Karpas-422 (cell line): ENCODE results near the gene TNKS1BP1. TPM values are rescaled to one million over a fixed set of nuclear protein-coding genes. Genes with fewer than 3 reads are reported as not detected.

Experiments used
- DNase-seq: peaks from one replicate; pipeline ENCODE4 v3.0.0-alpha.2; 2015
- H2AFZ ChIP-seq: fragments of 200-600 bp; sonication (generic); 2 replicates; pipeline ENCODE4 v1.6.1; 2014; ENCODE audit warnings: antibody characterized with exemption, low read length, mixed read lengths
- H3K27ac ChIP-seq: fragments of 200-600 bp; sonication (generic); 2 replicates; pipeline ENCODE4 v1.5.1; 2014; ENCODE audit warnings: mild to moderate bottlenecking, low read length, moderate library complexity
- H3K27me3 ChIP-seq: fragments of 200-600 bp; sonication (generic); 2 replicates; pipeline ENCODE4 v1.6.1; 2014; ENCODE audit warnings: low read length, mixed read lengths
- H3K36me3 ChIP-seq: fragments of 200-600 bp; sonication (generic); 2 replicates; pipeline ENCODE4 v1.6.1; 2014; ENCODE audit warnings: low read length, mixed read lengths; ENCODE audit not compliant: insufficient read depth
- H3K4me1 ChIP-seq: fragments of 200-600 bp; sonication (generic); 2 replicates; pipeline ENCODE4 v1.6.1; 2014; ENCODE audit warnings: mild to moderate bottlenecking, low read length, mixed read lengths
- H3K4me2 ChIP-seq: fragments of 200-600 bp; sonication (generic); 2 replicates; pipeline ENCODE4 v1.6.1; 2014; ENCODE audit warnings: low read length, low read depth, mild to moderate bottlenecking; ENCODE audit not compliant: poor library complexity, severe bottlenecking
- H3K4me3 ChIP-seq: fragments of 200-600 bp; sonication (generic); 2 replicates; pipeline ENCODE4 v1.5.1; 2014; ENCODE audit warnings: mild to moderate bottlenecking, antibody characterized with exemption, low read length, mixed read lengths
- H3K79me2 ChIP-seq: fragments of 200-600 bp; sonication (generic); 2 replicates; pipeline ENCODE4 v1.6.1; 2014; ENCODE audit warnings: mild to moderate bottlenecking, low read length, mixed read lengths
- H3K9ac ChIP-seq: fragments of 200-600 bp; sonication (generic); 2 replicates; pipeline ENCODE4 v1.6.0; 2014; ENCODE audit warnings: low read length
- H3K9me2 ChIP-seq: fragments of 200-600 bp; sonication (generic), shearing (Covaris generic); replicated peaks from 2 replicates; pipeline ENCODE4 v1.6.0; 2014; ENCODE audit warnings: mild to moderate bottlenecking, low read length, moderate library complexity; ENCODE audit not compliant: insufficient read depth
- H3K9me3 ChIP-seq: fragments of 300-700, 200-600 bp; sonication (generic); 2 replicates; pipeline ENCODE4 v1.6.1; 2014; ENCODE audit warnings: low read length, mixed read lengths
- H4K20me1 ChIP-seq: fragments of 200-600 bp; sonication (generic); 2 replicates; pipeline ENCODE4 v1.6.1; 2014; ENCODE audit warnings: mild to moderate bottlenecking, antibody characterized with exemption, low read length, low read depth; ENCODE audit not compliant: insufficient read depth
- total RNA-seq: library from RNA; depleted of rRNA; stranded (reverse); fragments of >200 nt; shearing (Covaris generic); gene quantifications from 2 replicates; pipeline ENCODE4 v1.2.3, GENCODE V29; 2014; ENCODE audit warnings: low replicate concordance

The TNKS1BP1 gene
- total RNA-seq, 1 experiment from 2014 or later: 11.6 TPM

GRCh38 chr11:57314221-57314973 is 10.4 kb downstream of the TNKS1BP1 start:
- Histone ChIP-seq H3K27me3 (no peaks in the 10 kb centered on the region), H3K9me3 (no peaks in the 10 kb centered on the region), H3K4me3 (no peak overlapping the region), H3K9me2 (no peaks in the 10 kb centered on the region), H3K36me3 (peaks cover 5% of the 10 kb centered on the region; the same call in 1 of the 2 replicates), H3K4me1 (no peaks in the 10 kb centered on the region), H4K20me1 (no peaks in the 10 kb centered on the region), H3K4me2 (no peak overlapping the region), H3K9ac (no peak overlapping the region), H3K27ac (no peak overlapping the region), H2AFZ (no peak overlapping the region), H3K79me2 (no peaks in the 10 kb centered on the region)
- no peak for DNase-seq

GRCh38 chr11:57313788-57314135 is 11.0 kb downstream of the TNKS1BP1 start:
- Histone ChIP-seq H3K27me3 (no peaks in the 10 kb centered on the region), H3K4me1 (no peaks in the 10 kb centered on the region), H3K9me3 (no peaks in the 10 kb centered on the region), H3K9ac (no peak overlapping the region), H2AFZ (no peak overlapping the region), H3K27ac (no peak overlapping the region), H3K36me3 (peaks cover 5% of the 10 kb centered on the region; the same call in 1 of the 2 replicates), H3K79me2 (no peaks in the 10 kb centered on the region), H3K4me3 (no peak overlapping the region), H3K4me2 (no peak overlapping the region), H4K20me1 (no peaks in the 10 kb centered on the region), H3K9me2 (no peaks in the 10 kb centered on the region)
- no peak for DNase-seq

- no peak overlapping the region for H3K27ac ChIP-seq
- no peak for DNase-seq
- H3K4me1 ChIP-seq: peaks cover 2% of the 10 kb centered on the region
- H3K9me3 ChIP-seq: no peaks in the 10 kb centered on the region
- H3K9me2 ChIP-seq: no peaks in the 10 kb centered on the region
- H3K27me3 ChIP-seq: no peaks in the 10 kb centered on the region
- no peak overlapping the region for H3K4me3 ChIP-seq
- H3K36me3 ChIP-seq: peaks cover 5% of the 10 kb centered on the region; the same call in 1 of the 2 replicates
- no peak overlapping the region for H3K9ac ChIP-seq
- no peaks in the 10 kb centered on the region for H4K20me1 ChIP-seq
- H3K79me2 ChIP-seq: no peaks in the 10 kb centered on the region
- H3K4me2 ChIP-seq: no peak overlapping the region
- no peak overlapping the region for H2AFZ ChIP-seq
Measured at GRCh38 chr11:57313071-57313787, 11.5 kb downstream of the TNKS1BP1 start.

GRCh38 chr11:57312511-57313021 is 12.2 kb downstream of the TNKS1BP1 start:
- Histone ChIP-seq H3K4me2 (no peak overlapping the region), H3K36me3 (peaks cover 3% of the 10 kb centered on the region; the same call in 1 of the 2 replicates), H3K4me3 (no peak overlapping the region), H3K4me1 (peaks cover 3% of the 10 kb centered on the region), H3K9ac (no peak overlapping the region), H2AFZ (no peak overlapping the region), H3K9me3 (no peaks in the 10 kb centered on the region), H3K79me2 (no peaks in the 10 kb centered on the region), H3K9me2 (no peaks in the 10 kb centered on the region), H3K27ac (no peak overlapping the region), H4K20me1 (no peaks in the 10 kb centered on the region), H3K27me3 (no peaks in the 10 kb centered on the region)
- DNase-seq: no peak

- Histone ChIP-seq H3K4me1 (peaks cover 3% of the 10 kb centered on the region), H3K27ac (no peak overlapping the region), H3K9me3 (no peaks in the 10 kb centered on the region), H3K79me2 (no peaks in the 10 kb centered on the region), H3K36me3 (no peaks in the 10 kb centered on the region), H2AFZ (no peak overlapping the region), H3K4me3 (no peak overlapping the region), H3K4me2 (no peak overlapping the region), H3K27me3 (no peaks in the 10 kb centered on the region), H3K9me2 (no peaks in the 10 kb centered on the region), H4K20me1 (no peaks in the 10 kb centered on the region), H3K9ac (no peak overlapping the region)
- no peak for DNase-seq
Measured at GRCh38 chr11:57311109-57311936, 13.4 kb downstream of the TNKS1BP1 start.

GRCh38 chr11:57310630-57311086 is 14.1 kb downstream of the TNKS1BP1 start:
- no peaks in the 10 kb centered on the region for H3K9me3 ChIP-seq
- no peak overlapping the region for H2AFZ ChIP-seq
- no peak overlapping the region for H3K4me2 ChIP-seq
- H3K27ac ChIP-seq: no peak overlapping the region
- DNase-seq: no peak
- H3K4me3 ChIP-seq: no peak overlapping the region
- no peaks in the 10 kb centered on the region for H3K79me2 ChIP-seq
- H3K36me3 ChIP-seq: no peaks in the 10 kb centered on the region
- no peaks in the 10 kb centered on the region for H3K9me2 ChIP-seq
- no peaks in the 10 kb centered on the region for H4K20me1 ChIP-seq
- no peak overlapping the region for H3K9ac ChIP-seq
- H3K4me1 ChIP-seq: peaks cover 3% of the 10 kb centered on the region
- H3K27me3 ChIP-seq: no peaks in the 10 kb centered on the region

GRCh38 chr11:57310091-57310490 is 14.7 kb downstream of the TNKS1BP1 start:
- Histone ChIP-seq H3K9me2 (no peaks in the 10 kb centered on the region), H3K9ac (no peak overlapping the region), H3K9me3 (no peaks in the 10 kb centered on the region), H3K4me3 (no peak overlapping the region), H3K27me3 (no peaks in the 10 kb centered on the region), H3K36me3 (no peaks in the 10 kb centered on the region), H4K20me1 (no peaks in the 10 kb centered on the region), H3K4me2 (no peak overlapping the region), H3K79me2 (no peaks in the 10 kb centered on the region), H3K27ac (no peak overlapping the region), H3K4me1 (peaks cover 3% of the 10 kb centered on the region), H2AFZ (no peak overlapping the region)
- no peak for DNase-seq
